Brain pericyte (primary cell): ENCODE measurements around the gene PRSS57.

Experiments used
- DNase-seq: peaks from one replicate; pipeline ENCODE4 v3.0.0-alpha.2; 2012; ENCODE audit warnings: low read depth, low spot score

Gene PRSS57

GRCh38 chr19:652467-653389 lies 42.5 kb downstream of the PRSS57 start:
- DNase-seq: no peak

- DNase-seq: no peak
Observed at GRCh38 chr19:651991-652390, 43.3 kb downstream of the PRSS57 start.

GRCh38 chr19:651114-651818 lies 44.0 kb downstream of the PRSS57 start:
- DNase-seq: no peak

GRCh38 chr19:650121-650520 lies 45.1 kb downstream of the PRSS57 start:
- no peak for DNase-seq

- DNase-seq: no peak
Observed at GRCh38 chr19:648904-649801, 46.1 kb downstream of the PRSS57 start.

- no peak for DNase-seq
Observed at GRCh38 chr19:648305-648704, 46.9 kb downstream of the PRSS57 start.

- no peak for DNase-seq
Observed at GRCh38 chr19:647566-648284, 47.5 kb downstream of the PRSS57 start.

- no peak for DNase-seq
Observed at GRCh38 chr19:646779-647565, 48.3 kb downstream of the PRSS57 start.

- DNase-seq: no peak
Observed at GRCh38 chr19:645912-646778, 49.1 kb downstream of the PRSS57 start.

GRCh38 chr19:644789-645188 lies 50.5 kb downstream of the PRSS57 start:
- no peak for DNase-seq

- no peak for DNase-seq
Observed at GRCh38 chr19:644363-644762, 50.9 kb downstream of the PRSS57 start.

- no peak for DNase-seq
Observed at GRCh38 chr19:643736-644135, 51.5 kb downstream of the PRSS57 start.

GRCh38 chr19:642767-643727 lies 52.2 kb downstream of the PRSS57 start:
- no peak for DNase-seq

GRCh38 chr19:641702-642101 lies 53.5 kb downstream of the PRSS57 start:
- DNase-seq: no peak

GRCh38 chr19:640606-641189 lies 54.6 kb downstream of the PRSS57 start:
- no peak for DNase-seq

- DNase-seq: no peak
Observed at GRCh38 chr19:640161-640558, 55.1 kb downstream of the PRSS57 start.

- no peak for DNase-seq
Observed at GRCh38 chr19:639253-640160, 55.7 kb downstream of the PRSS57 start, which contains the start of gene FGF22. Gene FGF22, plus strand, starts transcription at chr19:639879. Its CDS starts 47 bp downstream, at chr19:639926.
